HepG2 (cell line): ENCODE results near the gene PGPEP1. TPM values are rescaled to one million over a fixed set of nuclear protein-coding genes. Genes with fewer than 3 reads are reported as not detected.
A peak's percentile ranks its signal among the peaks of the same experiment; 100 is the strongest.

Experiments
- EP300 ChIP-seq, 3 experiments: sonication (generic) in 1 of 3; formaldehyde crosslinking in 1 of 3; IDR thresholded peaks; 2 replicates each; pipeline versions ENCODE4 v1.5.1 to v1.6.1; 2011 to 2020; ENCODE audit warnings: low read depth in 2 of 3, low read length in 2 of 3, borderline replicate concordance in 1 of 3, improper control_type of control experiment in 1 of 3, mild to moderate bottlenecking in 1 of 3, missing genetic modification reagents in 1 of 3, moderate library complexity in 1 of 3
- FOSL1 ChIP-seq: sonication (generic); formaldehyde crosslinking; IDR thresholded peaks from 2 replicates; pipeline ENCODE4 v1.9.0; 2021; ENCODE audit warnings: missing genetic modification reagents, borderline replicate concordance
- HNF1B ChIP-seq: sonication (generic); formaldehyde crosslinking; IDR thresholded peaks from 2 replicates; pipeline ENCODE4 v1.5.1; 2020; ENCODE audit warnings: mild to moderate bottlenecking, moderate library complexity, missing genetic modification reagents
- TBX2 ChIP-seq: sonication (generic); formaldehyde crosslinking; IDR thresholded peaks from 2 replicates; pipeline ENCODE4 v1.5.0; 2020; ENCODE audit warnings: missing genetic modification reagents, mild to moderate bottlenecking, borderline replicate concordance
- XRCC5 ChIP-seq: fragments of 200-400 bp; formaldehyde crosslinking; optimal IDR thresholded peaks from 2 replicates; pipeline ENCODE3; 2017; ENCODE audit warnings: mild to moderate bottlenecking, low read length
- ZBTB25 ChIP-seq: IDR thresholded peaks from 2 replicates; pipeline ENCODE4 v1.6.1; 2018; ENCODE audit warnings: missing genetic modification reagents
- ZBTB33 ChIP-seq: sonication (generic); formaldehyde crosslinking; IDR thresholded peaks from 2 replicates; pipeline ENCODE4 v1.4.0; 2020; ENCODE audit warnings: missing genetic modification reagents
- ZNF160 ChIP-seq: sonication (generic); formaldehyde crosslinking; IDR thresholded peaks from 2 replicates; pipeline ENCODE4 v1.8.0; 2022; ENCODE audit warnings: mild to moderate bottlenecking, inconsistent platforms, missing genetic modification reagents
- ZNF264 ChIP-seq: sonication (generic); formaldehyde crosslinking; IDR thresholded peaks from 2 replicates; pipeline ENCODE4 v1.4.0; 2020; ENCODE audit warnings: missing genetic modification reagents
- ZNF609 ChIP-seq: sonication (generic); formaldehyde crosslinking; IDR thresholded peaks from 2 replicates; pipeline ENCODE4 v1.4.0; 2020; ENCODE audit warnings: mild to moderate bottlenecking, missing genetic modification reagents, borderline replicate concordance
- ZNF839 ChIP-seq: sonication (generic); formaldehyde crosslinking; IDR thresholded peaks from 2 replicates; pipeline ENCODE4 v1.4.0; 2020; ENCODE audit warnings: missing genetic modification reagents, mild to moderate bottlenecking, borderline replicate concordance
- polyA plus RNA-seq, 8 experiments: library from polyadenylated mRNA; depleted of rRNA in 3 of 8; stranded (reverse) in 7 of 8; unstranded in 1 of 8; fragments of >200 nt; fragmentation: Illumina TruSeq in 4 of 8; extraction: Trizol in 4 of 8; gene quantifications; 2 replicates each; pipeline versions ENCODE4 v1.2.1 to v1.2.3, GENCODE V29; 2011 to 2016; ENCODE audit warnings: low read depth in 4 of 8, missing spikeins in 1 of 8, mixed read lengths in 1 of 8; ENCODE audit not compliant: insufficient read depth in 1 of 8
- total RNA-seq, 5 experiments: library from RNA; depleted of rRNA; stranded (reverse); fragments of >200 nt; fragmentation: Illumina TruSeq; extraction: Trizol; gene quantifications; 2 replicates each; pipeline ENCODE4 v1.2.3, GENCODE V29; 2016; ENCODE audit warnings: low read depth in 1 of 5
- TF ChIP-seq, protein P1 (sequence below): sonication (generic); formaldehyde crosslinking; IDR thresholded peaks from 2 replicates; pipeline ENCODE4 v1.4.0; 2020; ENCODE audit warnings: missing genetic modification reagents, borderline replicate concordance

The PGPEP1 gene
- total and polyA plus RNA-seq, 2 of the 13 experiments (the other 11 are each of a cell fraction or from before 2014, with no cell fraction given), result 53.1 to 56.6 TPM

- TF ChIP-seq ZBTB33 (CRISPR knock-in tag), result no peak
- TF ChIP-seq EP300 (IDR thresholded peaks at IDR 0.05; ENCODE audit: low read depth in 2 of 2, low read length in 2 of 2), result no peak
- no peak for TF ChIP-seq EP300 (CRISPR knock-in tag; IDR thresholded peaks at IDR 0.05; ENCODE audit: borderline replicate concordance)
- 0 out of 2 replicates have a peak, but pooled peaks have one; percentile 13 for TF ChIP-seq TBX2 (CRISPR knock-in tag)
- TF ChIP-seq, protein P1, sequence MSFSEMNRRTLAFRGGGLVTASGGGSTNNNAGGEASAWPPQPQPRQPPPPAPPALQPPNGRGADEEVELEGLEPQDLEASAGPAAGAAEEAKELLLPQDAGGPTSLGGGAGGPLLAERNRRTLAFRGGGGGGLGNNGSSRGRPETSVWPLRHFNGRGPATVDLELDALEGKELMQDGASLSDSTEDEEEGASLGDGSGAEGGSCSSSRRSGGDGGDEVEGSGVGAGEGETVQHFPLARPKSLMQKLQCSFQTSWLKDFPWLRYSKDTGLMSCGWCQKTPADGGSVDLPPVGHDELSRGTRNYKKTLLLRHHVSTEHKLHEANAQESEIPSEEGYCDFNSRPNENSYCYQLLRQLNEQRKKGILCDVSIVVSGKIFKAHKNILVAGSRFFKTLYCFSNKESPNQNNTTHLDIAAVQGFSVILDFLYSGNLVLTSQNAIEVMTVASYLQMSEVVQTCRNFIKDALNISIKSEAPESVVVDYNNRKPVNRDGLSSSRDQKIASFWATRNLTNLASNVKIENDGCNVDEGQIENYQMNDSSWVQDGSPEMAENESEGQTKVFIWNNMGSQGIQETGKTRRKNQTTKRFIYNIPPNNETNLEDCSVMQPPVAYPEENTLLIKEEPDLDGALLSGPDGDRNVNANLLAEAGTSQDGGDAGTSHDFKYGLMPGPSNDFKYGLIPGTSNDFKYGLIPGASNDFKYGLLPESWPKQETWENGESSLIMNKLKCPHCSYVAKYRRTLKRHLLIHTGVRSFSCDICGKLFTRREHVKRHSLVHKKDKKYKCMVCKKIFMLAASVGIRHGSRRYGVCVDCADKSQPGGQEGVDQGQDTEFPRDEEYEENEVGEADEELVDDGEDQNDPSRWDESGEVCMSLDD, result no peak
- TF ChIP-seq FOSL1 (CRISPR knock-in tag), result no peak
- TF ChIP-seq HNF1B (CRISPR knock-in tag), result 0 out of 2 replicates have a peak, but pooled peaks have one; percentile 31
- TF ChIP-seq ZBTB25 (CRISPR knock-in tag), result no peak
- TF ChIP-seq ZNF609 (CRISPR knock-in tag), result no peak
- TF ChIP-seq ZNF839 (CRISPR knock-in tag), result no peak
- TF ChIP-seq XRCC5, result no peak
- no peak for TF ChIP-seq ZNF160 (CRISPR knock-in tag)
- TF ChIP-seq ZNF264, result peak; percentile 60; the same call in 1 of the 2 replicates
Observed at GRCh38 chr19:18292810-18293641, 47.4 kb upstream of the PGPEP1 start (continued).
